ENCODE measurements around the gene NETO2. TPM values are rescaled to one million over a fixed set of nuclear protein-coding genes. Genes with fewer than 3 reads are reported as not detected.

The NETO2 gene
- total and polyA plus RNA-seq, 2 donors (not counting 3 experiments of a cell fraction or from before 2014, with no cell fraction given): 18.4 to 24.8 TPM

DNA sequence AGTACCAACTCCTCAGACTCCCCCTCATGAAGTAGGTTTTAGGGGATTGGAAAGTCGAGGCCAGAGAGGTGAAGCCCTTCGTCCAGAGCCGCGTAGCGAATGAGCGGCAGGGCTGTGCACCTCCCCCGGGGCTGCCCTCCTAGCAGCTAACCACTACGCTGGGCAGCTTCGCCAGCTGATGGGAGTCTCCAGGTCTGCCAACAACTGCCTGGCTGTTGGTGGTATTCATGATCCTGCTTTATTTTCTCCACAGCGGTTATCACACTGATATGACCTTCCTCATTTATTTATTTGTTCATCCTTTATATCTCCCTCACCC is 773 bp upstream of the NETO2 start:
- POLR2A ChIA-PET: interaction anchor here (1.0 kb wide), 1 partner anchor 317 kb away, joined by 3 read pairs; the partner anchor contains the start of genes ITFG1 and PHKB
- dilution Hi-C loops (cut with MboI; ENCODE audit: extremely low pct_ligation_motif_present, low sequenced_read_pairs): no loop called here

More for the DNA sequence above, 773 bp upstream of the NETO2 start:
- peaks cover 2% of the 10 kb centered on the region for H3K79me2 ChIP-seq (ENCODE audit: control insufficient read depth, insufficient read depth, low read length)
- no peaks in the 10 kb centered on the region for H3K9me1 ChIP-seq (replicated peaks; ENCODE audit: control insufficient read depth, extremely low read depth, insufficient read depth, low read length)
- H3K4me2 ChIP-seq (ENCODE audit: insufficient read depth, low read length): peak overlapping the region; percentile 61
- H3K27ac ChIP-seq (ENCODE audit: insufficient read depth, low read depth, low read length): no peak overlapping the region
- TF ChIP-seq JUN (IDR thresholded peaks at IDR 0.05; ENCODE audit: borderline replicate concordance, insufficient read depth, insufficient read length, low read depth) (no peak), POLR2A (IDR thresholded peaks at IDR 0.05; ENCODE audit: low read depth, low read length) (no peak), POLR2AphosphoS5 (IDR thresholded peaks at IDR 0.05; ENCODE audit: insufficient read depth, low read depth, low read length) (no peak), MYC (IDR thresholded peaks at IDR 0.05; ENCODE audit: low read depth, low read length) (no peak), EZH2 (IDR thresholded peaks at IDR 0.05; ENCODE audit: borderline replicate concordance, low read depth, low read length, severe bottlenecking) (no peak), GATA2 (IDR thresholded peaks at IDR 0.05; ENCODE audit: insufficient read depth, insufficient read length, low read depth, low read length) (no peak), FOS (IDR thresholded peaks at IDR 0.05; ENCODE audit: borderline replicate concordance, insufficient read depth, low read length) (no peak)
- TF ChIP-seq, protein P1, sequence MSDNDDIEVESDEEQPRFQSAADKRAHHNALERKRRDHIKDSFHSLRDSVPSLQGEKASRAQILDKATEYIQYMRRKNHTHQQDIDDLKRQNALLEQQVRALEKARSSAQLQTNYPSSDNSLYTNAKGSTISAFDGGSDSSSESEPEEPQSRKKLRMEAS (IDR thresholded peaks at IDR 0.05; ENCODE audit: insufficient read depth, insufficient read length): no peak
- TF ChIP-seq, protein P2, sequence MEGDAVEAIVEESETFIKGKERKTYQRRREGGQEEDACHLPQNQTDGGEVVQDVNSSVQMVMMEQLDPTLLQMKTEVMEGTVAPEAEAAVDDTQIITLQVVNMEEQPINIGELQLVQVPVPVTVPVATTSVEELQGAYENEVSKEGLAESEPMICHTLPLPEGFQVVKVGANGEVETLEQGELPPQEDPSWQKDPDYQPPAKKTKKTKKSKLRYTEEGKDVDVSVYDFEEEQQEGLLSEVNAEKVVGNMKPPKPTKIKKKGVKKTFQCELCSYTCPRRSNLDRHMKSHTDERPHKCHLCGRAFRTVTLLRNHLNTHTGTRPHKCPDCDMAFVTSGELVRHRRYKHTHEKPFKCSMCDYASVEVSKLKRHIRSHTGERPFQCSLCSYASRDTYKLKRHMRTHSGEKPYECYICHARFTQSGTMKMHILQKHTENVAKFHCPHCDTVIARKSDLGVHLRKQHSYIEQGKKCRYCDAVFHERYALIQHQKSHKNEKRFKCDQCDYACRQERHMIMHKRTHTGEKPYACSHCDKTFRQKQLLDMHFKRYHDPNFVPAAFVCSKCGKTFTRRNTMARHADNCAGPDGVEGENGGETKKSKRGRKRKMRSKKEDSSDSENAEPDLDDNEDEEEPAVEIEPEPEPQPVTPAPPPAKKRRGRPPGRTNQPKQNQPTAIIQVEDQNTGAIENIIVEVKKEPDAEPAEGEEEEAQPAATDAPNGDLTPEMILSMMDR (IDR thresholded peaks at IDR 0.05; ENCODE audit: extremely low read depth in 1 of 2, insufficient read depth in 1 of 2, low read depth in 1 of 2, low read length in 2 of 2): no peak
- CTCF ChIA-PET: interaction anchor here (0.7 to 6.5 kb wide), 31 partner anchors 8 to 1486 kb away, joined by 3 to 199 read pairs (median 5); partner anchors contain the start of genes ABCC12, ITFG1, LONP2 and PHKB
- no TSS peak for BruUV-seq (replicated peaks)
- H3K9ac ChIP-seq (replicated peaks; ENCODE audit: extremely low read depth, insufficient read depth, low read length): no peak overlapping the region
- H2AFZ ChIP-seq (ENCODE audit: low read depth, low read length): peak overlapping the region; percentile 68
- no peaks in the 10 kb centered on the region for H3K4me1 ChIP-seq (ENCODE audit: control insufficient read depth, extremely low read depth, insufficient read depth, low read length)
- no peaks in the 10 kb centered on the region for H3K36me3 ChIP-seq (ENCODE audit: control insufficient read depth in 2 of 2, extremely low read depth in 1 of 2, insufficient read depth in 2 of 2, low read length in 2 of 2)
- intact Hi-C loops (cut with micrococcal nuclease): loop anchor here (1.0 to 5.0 kb wide), 4 partner anchors 113 to 1021 kb away; partner anchors contain the start of gene C16orf87
- FAIRE-seq: no peak
- peak overlapping the region in 2 of 3 experiments; percentile 13 to 62 for H3K4me3 ChIP-seq (replicated peaks in 1 of 3; ENCODE audit: insufficient read depth in 1 of 3, low read depth in 1 of 3, low read length in 3 of 3)
- H3K27me3 ChIP-seq (ENCODE audit: control insufficient read depth in 2 of 2, insufficient read depth in 2 of 2, low read length in 2 of 2): no peaks in the 10 kb centered on the region
- no peak for DNase-seq (ENCODE audit: low read depth, low spot score)
- H4K20me1 ChIP-seq (replicated peaks; ENCODE audit: control insufficient read depth, extremely low read depth, insufficient read depth, low read length): no peaks in the 10 kb centered on the region
- no peaks in the 10 kb centered on the region for H3K9me3 ChIP-seq (replicated peaks; ENCODE audit: control insufficient read depth, insufficient read depth, low read length)

Measured in endothelial cell of umbilical vein (primary cell).